ENCODE measurements around the gene HOXB7. TPM values are rescaled to one million over a fixed set of nuclear protein-coding genes. Genes with fewer than 3 reads are reported as not detected.

HOXB7 gene
- total and polyA plus RNA-seq, 8 donors, result 0.35 to 1.3 (median 0.70) TPM; not detected in 2

GRCh38 chr17:48592577-48592976, 18.2 kb downstream of the HOXB7 start:
- Histone ChIP-seq H3K27me3 (peaks cover 0 to 63% (median 9%) of the 10 kb centered on the region in 4 donors), H3K4me1 (peaks cover 0 to 5% (median 0%) of the 10 kb centered on the region in 3 donors), H3K4me3 (peak overlapping the region in 1 of 4 donors; percentile 35), H3K36me3 (no peaks in the 10 kb centered on the region), H3K27ac (peak overlapping the region in 1 of 4 donors; percentile 23), H3K9me3 (no peaks in the 10 kb centered on the region)
- ATAC-seq (peak in 1 of 4 donors; percentile 29), DNase-seq (no peak), FAIRE-seq (no peak)
- intact Hi-C loops (cut with DNase I), result loop anchor here in 1 of 3 donors (10.0 kb wide), 1 partner anchor 238 kb away; no protein-coding TSS in a partner anchor
- WGBS, 2 donors, result 13% methylated on average over 13 to 14 of the region's 14 CpGs
- TF ChIP-seq CTCF (IDR thresholded peaks at IDR 0.05), result no peak

- DNase-seq (peak in 1 of 6 donors; percentile 37), ATAC-seq (no peak), FAIRE-seq (no peak)
- Histone ChIP-seq H3K36me3 (no peaks in the 10 kb centered on the region), H3K4me3 (peak overlapping the region in 1 of 4 donors; percentile 35), H3K9me3 (no peaks in the 10 kb centered on the region), H3K27ac (peak overlapping the region in 1 of 4 donors; percentile 23), H3K27me3 (peaks cover 0 to 63% (median 9%) of the 10 kb centered on the region in 4 donors), H3K4me1 (peaks cover 0 to 5% (median 0%) of the 10 kb centered on the region in 3 donors)
- WGBS, 2 donors, result 20 to 23% methylated on average over 32 to 33 of the region's 33 CpGs
- no peak for TF ChIP-seq CTCF (IDR thresholded peaks at IDR 0.05)
- intact Hi-C loops (cut with DNase I), result loop anchor here in 1 of 3 donors (10.0 kb wide), 1 partner anchor 237 kb away; no protein-coding TSS in a partner anchor
These were observed 18.7 kb downstream of the HOXB7 start for GRCh38 chr17:48592057-48592514.

GRCh38 chr17:48591255-48592056, 19.4 kb downstream of the HOXB7 start:
- 83 to 86% methylated on average over 10 of the region's 10 CpGs for WGBS, 2 donors
- intact Hi-C loops (cut with DNase I), result loop anchor here in 1 of 3 donors (10.0 kb wide), 1 partner anchor 237 kb away; no protein-coding TSS in a partner anchor
- FAIRE-seq, result no peak
- no peaks in the 10 kb centered on the region for H3K36me3 ChIP-seq
- DNase-seq, result peak in 1 of 6 donors; percentile 7
- peaks cover 0 to 4% (median 0%) of the 10 kb centered on the region in 3 donors for H3K4me1 ChIP-seq
- H3K9me3 ChIP-seq, result no peaks in the 10 kb centered on the region
- ATAC-seq, result no peak
- H3K27me3 ChIP-seq, result peaks cover 0 to 64% (median 7%) of the 10 kb centered on the region in 4 donors
- peak overlapping the region in 1 of 4 donors; percentile 23 for H3K27ac ChIP-seq
- no peak overlapping the region for H3K4me3 ChIP-seq
- TF ChIP-seq CTCF (IDR thresholded peaks at IDR 0.05), result no peak

- H3K9me3 ChIP-seq, result no peaks in the 10 kb centered on the region
- peaks cover 0 to 6% (median 4%) of the 10 kb centered on the region in 3 donors for H3K4me1 ChIP-seq
- H3K27me3 ChIP-seq, result peaks cover 5 to 64% (median 12%) of the 10 kb centered on the region in 4 donors
- no peak overlapping the region for H3K4me3 ChIP-seq
- no peak overlapping the region for H3K27ac ChIP-seq
- ATAC-seq (no peak), FAIRE-seq (no peak), DNase-seq (peak in 1 of 6 donors; percentile 29)
- no peak for TF ChIP-seq CTCF (IDR thresholded peaks at IDR 0.05)
- intact Hi-C loops (cut with DNase I), result loop anchor here in 1 of 3 donors (10.0 kb wide), 1 partner anchor 236 kb away; no protein-coding TSS in a partner anchor
- no peaks in the 10 kb centered on the region for H3K36me3 ChIP-seq
These were observed 20.1 kb downstream of the HOXB7 start for GRCh38 chr17:48590607-48591161.

Data from pancreas (tissue), 10 donors.